Activated naive CD4-positive, alpha-beta T cell treated with Interleukin-2 at 50 U/mL for 16 hours (primary cell): ENCODE measurements around the gene GUCA2B.

Experiments used
- DNase-seq: peaks from one replicate; pipeline ENCODE4 v3.0.0-alpha.2; 2020

The GUCA2B gene

GRCh38 chr1:42143896-42144710 is 9.1 kb upstream of the GUCA2B start:
- no peak for DNase-seq

GRCh38 chr1:42144711-42145388 is 8.4 kb upstream of the GUCA2B start:
- no peak for DNase-seq

GRCh38 chr1:42145389-42145716 is 7.9 kb upstream of the GUCA2B start:
- no peak for DNase-seq

- DNase-seq = no peak
Observed at GRCh38 chr1:42145764-42146625, 7.2 kb upstream of the GUCA2B start.

GRCh38 chr1:42146626-42147320 is 6.4 kb upstream of the GUCA2B start:
- DNase-seq = peak; percentile 73

GRCh38 chr1:42148166-42148565 is 5.0 kb upstream of the GUCA2B start:
- DNase-seq = no peak

GRCh38 chr1:42150651-42151050 is 2.6 kb upstream of the GUCA2B start:
- no peak for DNase-seq

- DNase-seq = no peak
Observed at GRCh38 chr1:42152119-42152518, 1.1 kb upstream of the GUCA2B start.

- no peak for DNase-seq
Observed at GRCh38 chr1:42153624-42154023, 414 bp downstream of the GUCA2B start.

GRCh38 chr1:42154685-42155084 is 1.5 kb downstream of the GUCA2B start:
- DNase-seq = no peak

GRCh38 chr1:42155362-42155761 is 2.2 kb downstream of the GUCA2B start:
- DNase-seq = no peak

GRCh38 chr1:42157667-42158066 is 4.5 kb downstream of the GUCA2B start:
- no peak for DNase-seq

- no peak for DNase-seq
Observed at GRCh38 chr1:42158189-42158588, 5.0 kb downstream of the GUCA2B start.

GRCh38 chr1:42162181-42162580 is 9.0 kb downstream of the GUCA2B start:
- DNase-seq = no peak

GRCh38 chr1:42163114-42163513 is 9.9 kb downstream of the GUCA2B start:
- no peak for DNase-seq

GRCh38 chr1:42163536-42164503 is 10.6 kb downstream of the GUCA2B start:
- DNase-seq = no peak

- no peak for DNase-seq
Observed at GRCh38 chr1:42164551-42165420, 11.6 kb downstream of the GUCA2B start, which contains the start of gene GUCA2A. GUCA2A (minus strand) TSS chr1:42164745; CDS start chr1:42164712, 33 bp downstream.

GRCh38 chr1:42165511-42166210 is 12.5 kb downstream of the GUCA2B start:
- DNase-seq = no peak

- no peak for DNase-seq
Observed at GRCh38 chr1:42167611-42168390, 14.6 kb downstream of the GUCA2B start.
